A172 (cell line): ENCODE results near the gene PLXNA1. TPM values are rescaled to one million over a fixed set of nuclear protein-coding genes. Genes with fewer than 3 reads are reported as not detected.

Source experiments
- DNase-seq: peaks from one replicate; pipeline ENCODE4 v3.0.0-alpha.2; 2015; ENCODE audit warnings: low spot score
- total RNA-seq: library from RNA; depleted of rRNA; stranded (reverse); fragments of >200 nt; shearing (Covaris generic); gene quantifications from 2 replicates; pipeline ENCODE4 v1.2.3, GENCODE V29; 2014

Gene PLXNA1
- total RNA-seq, 1 experiment from 2014 or later: 51.3 TPM

DNA sequence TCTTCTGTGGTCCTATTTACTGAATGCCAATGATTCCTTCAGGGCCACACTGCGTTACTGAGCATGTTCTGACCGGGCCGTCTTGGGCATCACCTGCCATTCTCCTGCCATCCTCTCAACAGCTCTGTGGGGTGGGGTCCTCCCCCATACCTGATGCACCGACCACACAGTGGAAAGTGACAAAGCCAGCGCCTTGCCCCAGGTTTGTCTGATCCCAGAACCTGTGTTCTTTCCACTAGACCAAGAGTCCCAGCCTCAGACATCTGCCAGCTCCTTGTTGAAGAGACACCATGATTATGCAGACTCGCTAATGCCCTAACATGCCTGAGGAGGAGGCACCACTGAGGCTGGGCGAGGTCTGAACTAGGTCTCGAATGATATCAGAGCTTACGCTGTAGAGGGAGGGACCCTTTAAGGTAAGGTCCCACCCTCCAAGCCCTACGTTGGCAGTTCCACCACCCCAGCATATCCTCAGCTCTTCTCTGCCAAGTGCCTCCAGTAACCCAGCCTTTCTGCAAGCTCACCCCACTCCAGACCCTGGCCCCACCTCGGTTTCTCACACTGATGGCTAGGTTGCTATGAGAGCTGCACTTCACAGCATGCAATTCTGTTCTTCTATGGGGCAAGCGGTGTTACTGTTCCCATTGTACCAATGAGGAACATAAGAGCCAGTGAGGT is 29.8 kb upstream of the PLXNA1 start:
- DNase-seq: no peak

DNA sequence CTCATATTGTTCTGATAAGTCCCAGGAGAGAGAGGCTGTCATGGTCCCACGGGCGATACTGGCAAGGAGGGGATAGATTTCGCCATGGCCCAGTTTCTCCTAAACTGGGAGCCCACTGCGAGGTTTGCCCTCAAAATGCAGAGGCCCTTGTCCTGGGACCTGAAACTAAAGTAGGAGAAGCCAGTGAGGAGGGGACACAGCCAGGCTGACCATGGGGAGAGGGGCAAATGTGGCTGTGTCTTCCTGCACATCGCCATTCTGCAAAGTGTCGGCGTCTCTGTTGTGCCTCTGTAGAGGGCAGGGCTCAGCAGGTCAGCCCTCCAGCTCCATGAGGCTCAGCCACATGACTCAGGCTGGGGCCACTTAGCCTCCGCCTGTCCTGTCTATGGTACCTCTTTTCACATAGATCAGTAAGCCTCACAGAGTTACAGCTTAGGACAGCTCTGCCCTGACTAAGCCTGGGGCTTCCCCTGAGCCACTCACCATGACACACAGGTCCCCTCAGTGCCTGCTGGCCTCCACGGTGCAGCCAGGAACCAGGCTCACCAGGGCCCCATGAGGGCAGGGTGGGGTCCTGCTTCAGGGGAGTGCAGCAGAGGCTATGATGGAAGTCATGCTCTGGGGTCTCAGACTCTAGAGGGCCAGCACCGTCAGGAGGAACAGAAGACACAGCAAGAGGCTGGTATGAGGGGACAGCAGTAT is 28.6 kb upstream of the PLXNA1 start:
- peak; percentile 55 for DNase-seq

DNA sequence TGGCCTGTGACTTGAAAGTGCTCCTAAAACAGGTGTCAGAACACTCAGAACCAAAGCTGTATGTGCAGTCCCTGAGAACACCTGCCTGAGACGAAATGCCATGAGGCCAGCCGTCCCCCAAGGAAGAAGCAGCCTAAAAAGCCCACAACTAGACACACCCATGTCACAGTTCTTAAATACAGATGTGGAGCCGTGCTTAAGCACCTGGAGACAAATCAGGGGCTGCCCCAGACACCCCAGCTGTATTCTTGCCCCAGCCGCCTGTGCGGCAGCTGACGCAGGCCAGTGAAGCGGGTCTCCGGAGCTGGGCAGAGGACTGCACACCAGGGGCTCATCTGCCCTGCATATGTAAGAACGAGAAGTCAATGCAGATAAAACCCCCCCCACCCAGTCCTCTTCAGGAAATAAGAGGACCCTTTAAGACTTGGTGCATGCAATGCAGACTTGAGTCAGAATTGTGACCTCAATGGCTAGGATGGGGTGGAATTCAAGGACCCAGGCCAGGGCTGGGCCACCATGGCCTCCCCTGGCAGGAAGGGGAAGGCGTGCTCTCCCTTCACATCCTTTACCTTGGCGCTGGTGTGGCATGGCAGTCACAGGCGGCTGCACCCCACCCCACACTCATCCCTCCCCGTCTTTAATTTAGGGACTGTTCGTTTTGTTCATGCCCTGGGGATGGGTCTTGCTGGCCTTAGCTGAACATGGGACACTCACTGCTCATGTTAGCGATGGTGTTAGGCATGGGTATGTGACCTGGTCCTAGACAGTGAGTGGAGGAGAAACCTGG is 27.7 kb upstream of the PLXNA1 start:
- no peak for DNase-seq

DNA sequence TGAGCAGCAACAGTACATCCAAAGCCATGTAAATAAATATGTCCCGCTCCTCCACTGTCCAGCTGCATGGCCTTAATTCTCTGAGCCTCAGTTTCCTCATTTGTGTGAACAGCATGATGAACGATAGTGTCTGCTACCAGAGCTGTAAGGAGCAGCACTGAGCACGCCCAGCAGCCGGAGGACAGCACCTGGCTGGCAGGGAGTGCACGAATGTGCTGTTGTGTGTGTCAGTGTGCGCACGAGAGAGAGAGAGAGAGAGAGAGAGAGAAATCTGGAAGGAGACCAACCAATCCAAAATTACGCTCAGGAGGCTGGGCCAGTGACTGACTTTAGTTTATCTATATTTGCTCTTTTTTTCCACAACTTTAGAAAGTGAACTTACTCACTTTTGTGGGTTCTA is 26.6 kb upstream of the PLXNA1 start:
- DNase-seq: no peak

DNA sequence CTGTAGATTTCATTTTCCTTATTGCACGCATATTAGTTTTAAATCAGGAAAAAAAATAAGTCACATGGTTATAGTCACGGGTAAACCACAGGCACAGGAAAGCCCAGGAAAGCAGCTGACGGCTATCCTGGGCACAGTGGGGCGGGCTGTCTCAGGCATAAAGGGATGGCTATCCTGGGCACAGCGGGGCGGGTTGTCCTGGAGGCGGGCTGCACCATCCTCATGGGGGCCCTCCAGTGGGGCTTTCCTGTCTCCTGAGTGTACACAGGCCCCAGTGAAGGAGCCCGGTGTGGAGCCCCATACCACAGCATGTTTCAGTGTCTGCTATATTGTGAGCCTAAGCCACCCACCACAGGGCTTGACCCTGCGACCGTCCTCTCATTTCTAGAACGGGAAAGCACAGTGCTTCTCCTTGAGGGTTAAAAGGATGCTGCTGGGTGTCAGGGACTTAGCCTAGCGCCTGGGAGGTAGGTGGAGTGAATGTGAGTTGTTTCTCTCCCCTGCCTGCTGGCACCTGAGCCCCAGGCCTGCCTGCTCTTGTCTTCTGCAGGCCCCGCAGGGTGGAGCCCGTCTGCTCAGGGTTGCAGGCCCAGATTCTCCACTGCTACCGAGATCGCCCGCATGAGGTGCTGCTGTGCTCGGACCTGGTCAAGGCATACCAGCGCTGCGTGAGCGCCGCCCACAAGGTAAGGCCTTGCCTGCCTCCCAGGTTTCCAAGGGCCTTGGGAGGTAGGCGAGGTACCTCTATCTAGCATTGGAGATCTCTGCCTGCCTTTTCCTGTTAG is 25.9 kb upstream of the PLXNA1 start:
- no peak for DNase-seq

DNA sequence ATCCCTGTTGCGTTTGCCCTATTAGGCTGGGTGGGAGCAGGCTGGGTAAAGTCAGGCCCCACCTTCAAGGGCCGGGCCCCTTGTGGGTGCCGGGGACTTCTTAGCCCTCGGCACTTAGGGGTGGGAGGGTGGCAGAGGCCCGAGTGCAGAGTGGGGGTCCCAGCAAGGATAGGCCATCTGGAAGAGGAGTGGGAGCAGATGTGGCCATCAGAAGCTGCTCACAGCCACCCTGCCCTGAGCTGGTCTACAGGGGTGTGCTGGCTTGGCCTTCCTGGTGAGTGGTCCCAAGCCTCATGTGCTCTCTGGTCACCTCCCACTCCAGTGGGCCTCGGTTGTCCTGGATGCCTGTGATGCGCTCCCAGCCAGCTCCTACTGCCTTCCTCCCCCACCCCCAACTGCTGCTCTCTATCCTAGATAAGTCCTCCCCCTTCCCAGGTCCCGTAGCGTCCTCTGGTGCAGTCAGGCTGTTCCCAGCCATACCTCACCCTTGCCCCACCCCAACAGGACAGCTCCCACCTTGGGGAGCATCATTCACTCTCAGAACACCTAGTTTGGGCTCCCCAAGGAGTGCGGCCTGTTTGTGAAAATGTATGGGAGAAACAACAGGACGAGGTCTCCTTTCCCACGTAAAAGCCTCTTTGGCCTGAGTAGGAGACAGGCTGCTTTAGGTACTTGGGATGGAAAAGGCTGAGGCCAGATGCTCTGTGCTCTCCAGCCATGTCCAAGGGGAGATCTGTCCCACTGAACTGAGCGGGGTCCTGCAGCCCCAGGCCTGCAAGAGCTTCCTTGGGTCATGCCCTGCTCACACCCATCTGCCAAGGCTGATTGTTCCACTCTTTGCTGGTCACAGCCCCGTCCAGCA is 24.9 kb upstream of the PLXNA1 start:
- DNase-seq: no peak

DNA sequence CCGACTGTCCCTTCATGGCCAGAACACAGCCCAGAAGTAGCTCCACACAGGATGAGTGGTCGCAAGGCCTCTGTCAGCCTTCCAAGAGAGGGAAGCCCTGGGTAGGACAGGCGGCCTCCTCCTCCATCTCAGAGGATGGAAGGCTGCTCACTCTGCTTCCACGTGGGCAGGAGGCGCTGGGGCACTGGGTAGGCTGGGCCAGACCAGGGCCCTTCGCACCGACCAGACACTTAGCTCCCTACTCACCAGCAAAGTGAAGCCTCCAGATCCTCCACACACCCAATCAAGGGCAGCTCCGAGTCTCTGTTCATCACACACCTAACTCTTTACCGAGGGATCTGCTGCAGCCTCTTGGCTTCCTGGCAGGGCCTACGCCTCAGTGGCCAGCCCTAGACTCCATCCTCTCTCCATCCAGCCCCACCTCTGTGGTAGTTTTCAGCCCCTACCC is 24.3 kb upstream of the PLXNA1 start:
- no peak for DNase-seq

DNA sequence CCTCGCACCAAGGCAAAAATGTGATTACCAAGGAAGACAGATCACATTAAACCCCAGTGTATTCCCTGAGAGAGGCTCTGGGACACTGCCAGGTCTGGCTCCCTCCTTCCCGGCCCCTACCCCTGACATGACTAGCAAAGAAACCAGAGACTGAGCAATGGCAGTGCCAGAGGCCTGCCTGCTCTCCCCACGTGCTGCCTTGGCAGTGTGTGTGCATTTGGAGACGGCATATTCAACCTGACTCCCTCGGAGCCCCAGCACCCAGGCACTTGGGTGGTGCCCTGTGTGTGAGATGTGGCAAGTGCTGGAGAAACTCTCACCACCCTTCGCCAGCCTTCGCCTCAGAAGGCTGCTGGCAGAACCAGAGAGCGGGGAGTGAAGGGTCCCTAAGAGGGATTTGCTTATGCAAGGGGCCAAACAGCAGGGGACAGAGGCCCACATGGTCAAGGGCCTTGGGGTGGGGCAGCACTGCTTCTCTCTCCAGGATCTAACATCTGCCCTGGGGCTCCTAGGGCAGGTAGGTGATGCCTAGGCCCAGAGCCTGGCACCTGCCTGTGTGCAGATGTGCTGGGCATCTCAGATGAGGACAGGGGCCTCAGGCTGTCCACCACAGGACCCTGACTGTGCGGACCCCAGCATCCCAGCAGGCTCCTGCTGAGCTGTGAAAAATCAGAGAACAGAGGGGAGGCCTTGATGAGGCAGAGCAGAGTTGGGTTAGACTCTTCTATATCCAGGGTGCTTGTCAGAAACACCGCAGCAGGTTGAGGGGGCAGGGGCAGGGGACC is 23.6 kb upstream of the PLXNA1 start:
- no peak for DNase-seq

DNA sequence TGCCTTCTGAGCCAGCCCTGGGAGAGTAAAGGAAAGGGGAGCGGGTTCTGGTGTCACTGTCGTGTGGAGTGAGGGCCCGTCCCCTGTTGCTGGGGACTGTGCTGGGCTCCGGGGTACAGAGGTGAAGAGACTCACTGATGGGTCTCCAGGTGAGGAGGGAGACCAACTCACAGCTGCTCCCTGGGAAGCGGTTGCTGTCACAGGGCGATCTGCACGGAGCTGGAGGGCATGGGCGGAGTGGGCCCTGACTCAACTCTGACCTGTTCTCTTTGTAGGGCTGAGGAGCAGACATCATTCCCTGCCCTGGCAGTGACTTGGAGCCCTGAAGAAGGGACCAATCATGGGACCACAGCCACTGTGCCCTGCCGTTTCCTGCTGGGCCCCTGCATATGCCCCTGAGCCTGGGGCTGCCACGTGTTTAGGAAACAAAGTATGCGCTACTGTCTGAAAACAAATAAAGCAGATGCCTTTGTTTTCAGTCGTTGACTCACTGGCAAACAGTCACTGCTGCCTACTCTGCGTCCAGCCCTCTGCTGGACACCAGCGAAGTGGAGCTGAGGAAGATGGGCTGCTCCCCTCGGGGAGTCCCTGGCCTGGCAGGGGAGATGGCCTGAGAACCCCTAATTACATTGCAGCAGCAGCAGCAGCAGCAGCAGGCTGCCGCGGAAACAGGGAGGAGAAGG is 22.9 kb upstream of the PLXNA1 start:
- peak; percentile 78 for DNase-seq

DNA sequence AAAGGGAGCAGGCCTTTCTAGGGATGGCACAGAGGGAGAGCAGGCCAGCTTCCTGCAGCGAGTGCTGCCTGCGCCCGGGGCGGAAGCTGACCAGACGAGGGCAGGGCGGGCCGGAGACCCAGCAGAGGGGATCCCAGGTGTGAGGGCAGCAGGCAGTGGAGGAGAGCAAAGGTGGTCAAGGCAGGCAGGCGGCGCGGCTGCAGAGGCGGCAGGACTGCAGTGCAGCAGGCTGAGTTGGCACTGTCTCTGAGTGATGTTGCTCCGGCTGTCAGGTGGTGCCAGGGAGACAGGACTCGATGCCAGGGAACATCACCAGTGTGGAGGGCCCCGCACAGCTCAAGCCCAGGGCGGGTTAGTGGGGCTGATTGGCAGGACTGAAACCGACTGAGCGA is 22.3 kb upstream of the PLXNA1 start:
- no peak for DNase-seq

DNA sequence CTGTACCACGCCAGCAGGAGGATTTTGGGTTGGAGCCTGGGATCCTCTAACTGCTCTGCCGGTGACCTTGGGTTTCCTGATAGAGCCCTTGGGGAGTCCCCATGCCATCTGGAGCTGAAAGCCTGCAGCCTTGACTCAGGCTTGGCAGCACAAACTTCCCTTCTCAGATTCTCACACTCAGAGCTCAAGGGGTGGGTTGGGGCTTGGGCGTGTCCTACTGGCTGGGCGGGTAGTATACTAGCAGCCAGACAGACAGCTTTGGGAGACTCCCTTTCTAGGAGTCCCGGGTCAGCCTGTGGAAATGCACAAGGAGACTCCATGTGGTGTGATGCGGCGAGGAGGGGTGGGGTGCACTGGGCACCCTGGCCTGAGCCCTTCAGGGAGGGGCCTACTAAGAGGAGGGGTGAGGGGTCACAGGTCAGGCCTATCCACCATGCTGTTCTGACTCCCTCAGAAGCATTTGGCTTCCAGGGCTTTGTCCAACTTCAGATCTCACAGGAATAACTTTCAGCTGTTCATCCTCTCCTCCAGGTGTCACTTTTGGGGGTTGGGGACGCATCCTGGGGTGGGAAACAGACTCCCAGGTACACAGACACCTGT is 21.6 kb upstream of the PLXNA1 start:
- DNase-seq: peak; percentile 90

DNA sequence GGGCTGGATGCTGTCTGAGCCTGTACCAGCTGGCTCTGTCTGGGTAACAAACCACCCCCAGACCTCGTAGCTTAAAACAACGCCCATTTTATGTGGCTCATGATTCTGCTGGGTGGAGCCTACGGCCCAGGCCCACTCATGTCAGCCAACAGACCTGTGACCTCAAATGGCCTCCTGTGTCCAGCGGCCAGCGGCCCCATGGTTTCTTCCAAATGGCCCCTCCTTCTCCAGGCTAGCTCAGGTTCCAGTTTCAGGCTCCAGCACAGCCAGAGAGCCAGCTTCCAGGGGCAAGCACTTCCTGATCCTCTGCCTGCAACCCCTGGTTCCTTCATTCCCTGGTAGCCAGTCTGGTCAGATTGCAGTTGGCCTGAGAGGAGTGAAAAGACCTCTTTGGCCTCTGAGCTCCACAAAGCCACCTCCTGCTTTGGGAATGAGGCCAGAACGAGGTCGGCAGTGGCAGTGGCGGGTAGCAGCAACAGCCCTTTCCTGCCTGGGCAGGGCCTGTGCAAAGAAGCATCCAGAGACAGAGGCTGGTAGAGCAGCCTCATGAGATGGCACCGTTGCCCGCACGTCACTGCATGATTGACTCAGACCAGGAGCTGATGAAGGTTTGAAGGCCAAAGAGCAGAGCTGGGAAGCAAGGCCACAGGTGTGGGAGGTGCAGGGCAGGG is 21.0 kb upstream of the PLXNA1 start:
- no peak for DNase-seq

DNA sequence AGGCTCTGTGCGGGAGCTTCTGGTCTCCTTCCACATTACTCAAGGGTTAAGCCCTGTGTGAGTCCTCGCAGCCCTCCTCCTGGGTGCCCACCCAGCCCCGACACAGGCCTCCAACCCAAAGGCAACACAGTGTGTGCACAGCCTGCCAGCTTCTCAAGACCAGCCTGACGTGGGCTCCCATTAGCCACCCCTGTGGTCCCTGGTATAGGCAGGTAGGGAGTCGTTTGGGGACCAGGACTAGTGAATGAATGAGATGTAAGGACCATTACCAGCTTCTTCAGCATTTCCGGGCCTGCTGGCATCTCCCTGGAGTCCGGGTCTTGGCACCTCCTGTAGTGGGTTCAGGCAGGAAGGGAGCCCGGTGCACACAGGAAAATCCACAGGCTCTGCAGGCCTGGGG is 20.2 kb upstream of the PLXNA1 start:
- no peak for DNase-seq

DNA sequence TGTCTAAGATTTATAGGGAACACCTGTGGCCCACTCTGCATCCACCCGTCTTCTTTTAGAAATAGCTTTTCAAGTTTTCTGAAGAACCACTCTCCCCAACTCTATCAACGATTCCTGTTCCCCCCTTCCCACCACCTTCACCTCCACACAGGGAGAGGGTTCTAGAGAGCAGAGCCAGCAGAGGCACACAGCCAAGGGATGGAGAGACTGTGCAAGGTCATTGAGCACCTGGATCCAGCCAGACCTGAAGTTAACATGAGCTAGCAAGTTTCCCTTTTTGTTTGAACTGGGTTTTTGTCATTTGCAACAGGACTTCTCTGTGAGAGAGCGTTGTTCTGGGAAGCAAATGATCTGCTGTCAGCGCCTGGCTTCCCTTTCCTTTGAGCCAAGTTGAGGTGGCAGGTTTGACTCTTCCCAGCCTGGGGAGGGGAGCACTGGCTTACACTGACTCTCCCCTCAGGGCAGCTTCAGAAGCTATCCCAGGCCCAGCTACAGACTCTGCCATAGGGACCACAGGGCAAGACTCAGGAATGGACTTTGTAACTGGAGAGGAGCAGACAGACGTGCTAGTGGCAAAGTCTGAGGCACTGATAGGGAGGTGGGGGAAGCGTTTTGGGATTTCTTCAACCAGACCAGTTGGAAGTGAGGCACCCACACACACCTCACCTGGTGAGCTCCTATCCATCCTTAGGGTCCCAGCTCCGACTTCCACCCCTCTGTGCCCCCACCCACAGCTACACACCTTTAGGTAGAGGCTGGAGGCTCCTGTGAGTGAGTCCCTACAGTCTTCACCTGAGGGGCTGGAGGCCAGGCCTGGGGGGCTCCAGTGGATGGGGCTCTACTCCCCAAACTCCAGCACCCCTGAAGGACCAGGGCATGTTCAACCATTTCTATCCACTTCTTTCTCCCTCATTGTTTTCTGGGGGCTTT is 19.4 kb upstream of the PLXNA1 start:
- DNase-seq: no peak

DNA sequence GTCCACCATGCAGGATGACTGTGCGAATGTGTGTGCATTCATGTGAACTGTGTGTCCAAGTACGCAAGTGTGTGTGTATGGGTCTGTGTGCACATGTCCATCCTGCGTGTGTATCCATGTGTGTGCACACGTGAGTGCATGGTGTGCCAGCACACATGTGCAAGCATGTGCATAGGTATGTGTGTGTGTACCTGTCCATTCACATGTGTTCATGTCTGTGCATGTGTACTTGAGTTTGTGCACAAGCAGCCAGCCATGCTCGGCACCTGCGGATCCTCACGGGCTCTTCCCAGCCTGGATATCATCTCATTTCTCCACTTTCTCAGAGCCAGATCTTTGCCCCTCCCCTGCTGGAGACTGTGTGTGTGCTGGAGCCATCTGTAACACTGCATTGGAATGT is 18.7 kb upstream of the PLXNA1 start:
- DNase-seq: no peak

DNA sequence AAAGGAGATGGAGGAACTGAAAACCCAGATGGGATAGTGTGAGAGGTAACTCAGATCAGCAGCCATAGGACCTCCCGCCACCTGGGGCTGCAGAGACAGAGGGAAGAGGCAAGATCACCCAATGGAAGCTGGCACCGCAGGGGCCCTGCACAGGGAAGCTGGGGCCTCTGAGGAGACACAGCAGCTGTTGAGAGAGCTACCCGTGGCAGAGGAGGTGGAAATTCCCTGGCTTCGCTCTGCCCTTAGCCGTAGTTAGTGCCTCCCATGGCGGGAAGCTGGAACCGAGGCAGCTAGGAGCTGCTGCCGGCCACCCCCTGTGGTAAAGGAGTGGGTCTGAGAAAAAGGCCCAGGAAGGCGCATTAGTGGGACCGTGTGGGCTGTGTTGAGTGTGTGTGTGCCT is 18.0 kb upstream of the PLXNA1 start:
- no peak for DNase-seq

DNA sequence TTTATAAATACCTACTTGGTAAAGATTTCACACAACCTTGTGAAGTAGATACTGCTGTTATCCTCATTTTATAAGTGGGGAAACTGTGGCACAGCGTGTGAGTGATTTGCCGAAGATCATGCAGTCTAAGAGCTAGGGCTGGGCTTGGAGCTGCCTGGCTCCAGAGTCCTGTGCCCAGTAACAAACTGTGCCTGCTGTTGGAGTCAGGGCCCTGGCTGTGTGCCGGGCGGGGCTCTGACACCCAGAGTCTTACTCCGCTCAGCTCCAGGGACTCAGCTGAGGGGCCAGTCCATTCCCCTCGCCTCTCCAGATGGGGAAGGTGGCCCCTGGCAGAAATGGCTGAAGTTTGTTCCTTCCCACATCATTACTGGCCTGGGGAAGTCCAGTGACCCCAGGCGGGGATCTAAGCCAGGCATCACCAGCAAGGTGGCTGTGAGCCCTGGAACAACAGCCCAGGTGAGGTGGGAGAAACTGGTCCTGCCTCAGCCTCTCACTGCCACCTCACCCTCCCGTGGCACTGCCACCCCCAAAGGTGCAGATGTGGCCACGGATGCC is 17.3 kb upstream of the PLXNA1 start:
- DNase-seq: no peak
